Muscle layer of colon (tissue), 2 donors: ENCODE data around the gene ADCK2.
"Not testable (repeated sequence)": the region's sequence is repeated elsewhere in the genome, so short reads cannot be mapped to it uniquely, and the experiment has no call there.

Experiments used
- H3K27ac ChIP-seq: one replicate; pipeline ENCODE4 v1.7.0; 2013; ENCODE audit warnings: low read depth, mild to moderate bottlenecking, low read length, moderate library complexity
- H3K27me3 ChIP-seq, 2 donors: one replicate each; pipeline ENCODE4 v1.7.0; 2013; ENCODE audit warnings: low read length in 2 of 2, mild to moderate bottlenecking in 2 of 2; ENCODE audit not compliant: insufficient read depth in 2 of 2, control insufficient read depth in 1 of 2
- H3K36me3 ChIP-seq: one replicate; pipeline ENCODE4 v1.7.0; 2013; ENCODE audit warnings: mild to moderate bottlenecking, low read length; ENCODE audit not compliant: insufficient read depth
- H3K4me1 ChIP-seq: one replicate; pipeline ENCODE4 v1.7.0; 2013; ENCODE audit warnings: mild to moderate bottlenecking, low read length; ENCODE audit not compliant: insufficient read depth
- H3K4me3 ChIP-seq, 2 donors: one replicate each; pipeline ENCODE4 v1.7.0; 2013; ENCODE audit warnings: low read length in 2 of 2, low read depth in 1 of 2, mild to moderate bottlenecking in 1 of 2, moderate library complexity in 1 of 2
- H3K9ac ChIP-seq: one replicate; pipeline ENCODE4 v1.7.0; 2013; ENCODE audit warnings: low read length
- H3K9me3 ChIP-seq: one replicate; pipeline ENCODE4 v1.7.0; 2013; ENCODE audit warnings: mild to moderate bottlenecking, low read length
- donor health status: abdominal sarcoma.
- donor health status: Adenocarcinoma of cecum.

ADCK2 gene

GRCh38 chr7:140638173-140638791, 34.5 kb upstream of the ADCK2 start:
- Histone ChIP-seq H3K9me3 (no peaks in the 10 kb centered on the region), H3K27me3 (peaks cover 11 to 15% of the 10 kb centered on the region in 2 donors), H3K4me1 (peaks cover 19% of the 10 kb centered on the region), H3K27ac (peak overlapping the region; percentile 18), H3K4me3 (no peak overlapping the region), H3K9ac (no peak overlapping the region), H3K36me3 (no peaks in the 10 kb centered on the region)

DNA sequence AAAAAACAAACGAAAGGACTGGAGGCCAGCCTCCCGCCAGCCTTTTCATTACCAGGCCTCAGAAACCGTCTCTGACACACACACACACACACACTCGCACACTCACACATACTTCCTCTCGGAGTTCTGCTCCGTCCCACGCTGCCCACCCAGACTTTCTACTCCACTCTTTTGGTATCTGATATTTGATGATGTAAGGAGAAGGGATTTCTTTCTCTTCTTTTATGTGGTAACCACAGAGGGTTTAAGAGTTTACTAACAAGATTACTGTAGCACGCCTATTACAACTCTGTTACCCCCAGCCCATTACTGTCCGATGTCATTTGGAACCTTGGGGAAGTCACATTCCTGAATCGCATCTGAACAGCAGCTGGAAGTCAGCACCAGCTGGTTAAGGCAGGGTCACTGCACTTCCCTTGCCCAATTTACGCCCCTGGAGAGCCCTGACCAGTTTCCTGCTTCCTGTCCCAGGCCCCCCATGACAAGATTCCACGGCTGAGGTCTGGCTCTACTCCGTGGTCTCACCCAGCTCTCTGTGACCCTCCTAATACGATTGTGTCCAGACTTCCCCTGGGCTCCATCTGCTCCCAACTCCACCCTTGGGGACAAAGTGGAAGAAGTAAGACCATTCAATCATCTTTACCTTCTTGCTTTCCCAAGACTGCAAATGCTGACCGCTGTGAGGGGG, 33.2 kb upstream of the ADCK2 start:
- H3K36me3 ChIP-seq: no peaks in the 10 kb centered on the region
- peaks cover 11 to 15% of the 10 kb centered on the region in 2 donors for H3K27me3 ChIP-seq
- H3K4me3 ChIP-seq: peak overlapping the region; percentile 56 to 71
- H3K4me1 ChIP-seq: peaks cover 19% of the 10 kb centered on the region
- H3K9me3 ChIP-seq: no peaks in the 10 kb centered on the region
- peak overlapping the region; percentile 18 for H3K27ac ChIP-seq
- no peak overlapping the region for H3K9ac ChIP-seq

DNA sequence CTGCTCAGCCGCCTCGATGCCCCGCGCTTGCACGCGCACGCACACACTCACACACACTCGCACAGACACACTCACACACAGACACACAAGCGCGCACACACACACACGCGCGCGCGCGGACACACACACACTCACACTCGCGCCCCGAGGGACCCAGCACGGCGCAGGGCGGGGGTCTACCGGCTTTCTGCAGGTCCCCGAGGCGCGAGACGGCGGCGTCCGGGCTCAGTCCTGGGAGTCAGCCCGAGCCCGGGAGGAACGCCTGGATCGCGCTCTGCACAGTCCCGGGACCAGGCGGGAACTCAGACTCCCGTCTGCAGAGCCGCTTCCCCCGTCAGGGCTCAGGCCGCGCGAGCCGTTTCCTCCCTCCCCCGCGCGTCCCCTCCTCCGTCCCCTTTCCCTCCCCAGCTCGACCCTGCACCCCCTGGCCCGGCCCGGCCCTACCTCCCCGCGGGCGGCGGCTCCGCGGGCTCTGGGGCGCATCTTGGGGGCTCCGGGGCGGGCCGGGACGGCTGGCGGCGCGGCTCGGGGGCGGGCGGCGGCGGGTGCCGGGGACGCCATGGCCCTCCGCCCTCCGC, 32.6 kb upstream of the ADCK2 start:
- H3K36me3 ChIP-seq: no peaks in the 10 kb centered on the region
- peaks cover 11 to 15% of the 10 kb centered on the region in 2 donors for H3K27me3 ChIP-seq
- H3K4me1 ChIP-seq: peaks cover 19% of the 10 kb centered on the region
- H3K27ac ChIP-seq: peak overlapping the region; percentile 18
- H3K9me3 ChIP-seq: no peaks in the 10 kb centered on the region
- no peak overlapping the region for H3K9ac ChIP-seq
- H3K4me3 ChIP-seq: peak overlapping the region; percentile 56 to 71

GRCh38 chr7:140640727-140641523, 31.8 kb upstream of the ADCK2 start, which contains the start of gene DENND2A:
TSS of gene DENND2A (minus strand) at chr7:140640813. CDS start at chr7:140602397, 38,416 bp downstream.
- Histone ChIP-seq H3K27ac (peak within 1 kb of the TSS; percentile 73), H3K4me1 (peaks cover 16% of the 10 kb centered on the region), H3K9ac (peak within 1 kb of the TSS; percentile 36), H3K9me3 (no peaks in the 10 kb centered on the region), H3K36me3 (no peaks in the 10 kb centered on the region), H3K27me3 (peaks cover 11 to 15% of the 10 kb centered on the region in 2 donors), H3K4me3 (peak within 1 kb of the TSS; percentile 56 to 71)

DNA sequence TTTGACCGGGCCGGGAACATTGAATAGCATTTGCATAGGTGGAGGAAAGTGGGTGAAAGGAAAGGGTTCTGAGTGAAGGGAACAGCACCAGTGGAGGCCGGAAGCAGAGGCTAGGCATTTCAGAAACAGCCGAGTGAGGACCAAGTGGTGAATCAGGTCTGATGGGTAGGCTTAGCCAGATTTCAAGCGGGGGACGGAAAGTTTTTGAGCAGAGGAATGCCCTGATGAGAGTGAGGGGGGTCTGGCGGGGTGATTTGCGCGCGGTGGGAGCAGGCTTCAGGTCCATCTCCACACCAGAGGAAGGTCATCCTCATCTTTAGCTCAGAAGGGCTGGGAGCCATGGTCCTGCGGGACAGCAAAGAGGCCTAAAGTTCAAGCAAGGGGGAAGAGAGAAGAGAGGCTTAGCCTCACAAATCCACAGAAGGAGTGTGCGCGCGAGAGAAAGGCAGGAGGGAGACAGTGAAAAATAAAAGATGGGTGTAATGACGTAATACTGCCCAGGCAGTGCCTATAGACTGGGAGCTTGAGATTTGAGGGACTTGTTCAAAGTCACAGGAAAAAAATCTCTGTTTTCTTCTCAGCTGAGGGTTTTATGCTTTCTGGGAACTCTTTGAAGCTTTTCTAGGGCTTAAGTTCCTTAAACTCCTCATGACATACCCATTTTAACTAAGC, 31.1 kb upstream of the ADCK2 start:
- Histone ChIP-seq H3K36me3 (no peaks in the 10 kb centered on the region), H3K4me1 (peaks cover 13% of the 10 kb centered on the region), H3K27me3 (peaks cover 11 to 15% of the 10 kb centered on the region in 2 donors), H3K4me3 (peak overlapping the region in 1 of 2 donors; percentile 55), H3K9me3 (no peaks in the 10 kb centered on the region), H3K9ac (peak overlapping the region; percentile 36), H3K27ac (peak overlapping the region; percentile 73)

DNA sequence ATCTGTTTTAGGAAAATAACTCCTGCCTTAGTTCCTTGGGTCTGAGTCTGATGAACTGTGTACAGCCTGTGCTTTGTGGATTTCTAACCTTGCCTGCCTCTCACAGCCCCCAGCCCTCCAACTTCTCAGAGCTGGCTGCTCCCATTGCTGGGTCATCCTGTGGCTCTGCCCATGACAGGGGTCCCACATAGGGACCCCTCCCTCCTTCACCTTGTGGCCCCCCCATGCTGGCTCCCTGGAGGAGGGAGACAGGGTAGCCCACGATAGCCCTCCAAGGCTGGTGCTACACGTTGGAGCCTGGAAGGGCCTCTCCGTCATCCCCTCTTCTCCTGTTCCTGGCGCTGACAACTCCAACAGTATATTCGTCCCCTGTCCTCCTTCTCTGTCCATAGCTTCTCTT, 29.3 kb upstream of the ADCK2 start:
- H3K4me1 ChIP-seq: peaks cover 16% of the 10 kb centered on the region
- no peaks in the 10 kb centered on the region for H3K36me3 ChIP-seq
- peak overlapping the region; percentile 7 for H3K27ac ChIP-seq
- peaks cover 6 to 12% of the 10 kb centered on the region in 2 donors for H3K27me3 ChIP-seq
- no peaks in the 10 kb centered on the region for H3K9me3 ChIP-seq
- no peak overlapping the region for H3K9ac ChIP-seq
- H3K4me3 ChIP-seq: no peak overlapping the region

DNA sequence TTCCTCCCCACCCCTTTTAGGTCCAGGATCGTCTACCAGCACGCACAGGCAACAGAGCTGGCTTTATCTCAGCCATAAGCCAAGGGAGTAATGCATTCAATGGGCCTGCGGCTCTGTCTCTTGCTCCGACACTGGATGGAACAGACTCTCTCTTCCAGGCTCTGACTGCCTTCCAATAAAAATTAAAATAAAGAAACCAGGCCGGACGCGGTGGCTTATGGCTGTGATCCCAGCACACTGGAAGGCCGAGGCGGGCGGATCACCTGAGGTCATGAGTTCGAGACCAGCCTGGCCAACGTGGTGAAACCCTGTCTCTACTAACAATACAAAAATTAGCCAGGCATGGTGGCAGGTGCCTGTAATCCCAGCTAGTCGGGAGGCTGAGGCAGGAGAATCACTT, 28.0 kb upstream of the ADCK2 start:
- H3K4me3 ChIP-seq, H3K36me3 ChIP-seq, H3K27me3 ChIP-seq, H3K27ac ChIP-seq, H3K9ac ChIP-seq, H3K9me3 ChIP-seq: not testable (repeated sequence)
- H3K4me1 ChIP-seq: peaks cover 16% of the 10 kb centered on the region

DNA sequence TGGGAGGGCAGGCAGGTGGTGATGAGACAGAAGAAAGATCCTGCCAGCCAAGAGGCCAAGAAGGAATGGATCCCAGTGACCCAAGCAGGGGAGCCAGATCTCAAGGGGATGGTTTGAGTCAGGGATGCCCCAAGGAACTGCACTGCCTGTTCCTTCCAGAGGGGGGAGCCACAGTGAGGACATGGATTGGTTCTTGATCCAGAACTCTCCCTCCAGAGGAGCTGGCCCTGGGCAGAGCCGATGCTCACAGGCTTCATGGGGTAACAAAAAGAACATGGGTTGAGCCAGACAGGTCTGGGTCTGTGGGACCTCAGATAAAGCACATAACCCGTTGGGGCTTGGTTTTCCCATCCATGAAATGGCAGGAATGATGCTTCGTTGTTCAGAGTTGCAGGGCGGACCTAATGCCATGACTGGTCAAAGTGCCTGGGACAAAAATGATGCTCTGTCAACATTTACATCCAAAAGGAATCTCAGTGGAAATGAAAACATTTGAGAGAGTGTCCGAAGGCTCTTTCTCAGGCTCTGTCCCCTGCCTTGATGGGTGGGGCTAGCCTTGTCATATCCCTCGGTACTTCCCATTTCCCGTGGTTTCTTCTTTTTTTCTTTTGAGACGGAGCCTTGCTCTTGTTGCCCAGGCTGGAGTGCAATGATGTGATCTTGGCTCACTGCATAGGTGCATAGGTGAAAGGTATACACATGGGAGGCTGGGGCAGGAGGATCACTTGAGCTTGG, 27.4 kb upstream of the ADCK2 start:
- Histone ChIP-seq H3K4me3 (no peak overlapping the region), H3K27me3 (peaks cover 0 to 9% of the 10 kb centered on the region in 2 donors), H3K9me3 (no peaks in the 10 kb centered on the region), H3K9ac (no peak overlapping the region), H3K4me1 (peaks cover 16% of the 10 kb centered on the region), H3K27ac (no peak overlapping the region), H3K36me3 (no peaks in the 10 kb centered on the region)

DNA sequence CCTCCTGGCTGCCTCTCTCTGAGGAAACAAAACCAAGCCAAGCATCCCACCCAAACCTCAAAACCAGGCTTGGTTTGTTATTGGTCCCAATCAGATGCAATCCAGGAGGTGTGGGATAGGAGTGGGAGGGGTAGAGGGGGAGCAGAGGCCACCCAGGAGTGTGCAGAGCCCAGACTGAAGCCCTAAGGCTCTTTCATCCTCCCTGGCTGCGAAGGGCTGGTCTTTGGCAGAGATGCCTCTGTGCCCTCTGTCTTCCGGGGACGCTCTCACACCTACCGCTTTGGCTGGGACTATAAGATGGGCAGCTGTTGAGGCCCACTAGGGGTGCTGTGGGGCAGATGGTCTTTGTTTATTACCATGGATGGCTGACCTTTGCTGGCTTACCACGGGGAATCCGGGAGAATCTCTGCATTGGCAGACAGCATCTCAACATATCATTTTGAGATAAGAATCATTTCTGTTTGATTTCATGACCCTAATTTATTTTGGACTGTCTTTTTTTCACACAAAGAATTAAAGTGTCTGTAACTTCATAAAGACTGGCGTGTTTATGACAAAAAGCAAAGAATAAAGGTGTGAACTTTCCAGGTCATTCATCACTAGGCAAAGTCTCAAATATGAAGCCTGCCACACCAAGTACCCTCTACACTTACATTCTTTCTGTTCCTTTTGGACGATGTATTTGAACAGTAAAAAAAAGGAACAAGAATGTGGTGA, 25.7 kb upstream of the ADCK2 start:
- no peak overlapping the region for H3K27ac ChIP-seq
- no peak overlapping the region for H3K4me3 ChIP-seq
- H3K9me3 ChIP-seq: no peaks in the 10 kb centered on the region
- peaks cover 8% of the 10 kb centered on the region for H3K4me1 ChIP-seq
- no peak overlapping the region for H3K9ac ChIP-seq
- H3K36me3 ChIP-seq: no peaks in the 10 kb centered on the region
- no peaks in the 10 kb centered on the region for H3K27me3 ChIP-seq

DNA sequence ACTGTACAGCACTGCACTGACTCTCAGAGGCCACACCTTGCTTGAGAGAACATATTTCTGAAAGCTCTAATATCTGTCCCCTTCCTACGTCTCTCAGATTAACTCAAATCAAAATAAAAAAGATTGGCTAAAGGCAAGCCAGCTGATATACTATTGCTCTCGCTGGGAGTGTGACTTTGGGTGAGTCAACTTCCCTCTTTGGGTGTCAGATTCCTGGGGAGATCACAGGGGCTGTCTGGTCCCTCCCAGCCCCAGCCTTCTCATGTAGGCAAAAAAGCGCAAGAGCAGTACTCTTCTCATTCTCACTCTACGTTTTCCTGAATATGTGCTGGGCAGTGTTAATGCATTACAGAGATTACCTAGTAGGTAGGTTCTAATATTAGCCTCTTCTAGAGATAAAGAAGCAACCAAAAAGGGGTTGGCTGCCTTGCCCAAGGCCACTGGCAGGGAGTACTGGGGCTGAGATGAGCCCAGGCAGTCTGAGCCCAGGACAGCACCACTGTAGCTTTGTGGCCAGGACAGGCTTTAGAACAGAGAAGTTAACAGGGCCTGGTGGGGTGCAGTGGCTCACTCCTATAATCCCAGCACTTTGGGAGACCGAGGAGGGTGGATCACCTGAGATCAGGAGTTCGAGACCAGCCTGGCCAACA, 23.1 kb upstream of the ADCK2 start:
- no peaks in the 10 kb centered on the region for H3K9me3 ChIP-seq
- H3K36me3 ChIP-seq: no peaks in the 10 kb centered on the region
- H3K9ac ChIP-seq: no peak overlapping the region
- no peaks in the 10 kb centered on the region for H3K27me3 ChIP-seq
- no peak overlapping the region for H3K4me3 ChIP-seq
- peaks cover 14% of the 10 kb centered on the region for H3K4me1 ChIP-seq
- no peak overlapping the region for H3K27ac ChIP-seq
